SIG-M5 (cell line): ENCODE data around the gene FITM2.
"Not testable (repeated sequence)": the region's sequence is repeated elsewhere in the genome, so short reads cannot be mapped to it uniquely, and the experiment has no call there.

Experiments
- DNase-seq: peaks from one replicate; lab custom pipeline; 2025; lab: John Stamatoyannopoulos, UW

Gene FITM2

GRCh38 chr20:44331201-44331600 lies 20.2 kb upstream of the FITM2 start:
- DNase-seq, result no peak

- DNase-seq, result no peak
These were observed 17.4 kb upstream of the FITM2 start for GRCh38 chr20:44328428-44328827.

- DNase-seq, result not testable (repeated sequence)
These were observed 16.7 kb upstream of the FITM2 start for GRCh38 chr20:44327748-44328147.

- no peak for DNase-seq
These were observed 15.6 kb upstream of the FITM2 start for GRCh38 chr20:44326391-44327159.

GRCh38 chr20:44324343-44324742 lies 13.3 kb upstream of the FITM2 start:
- no peak for DNase-seq

- DNase-seq, result no peak
These were observed 8.9 kb upstream of the FITM2 start for GRCh38 chr20:44319839-44320422.

- DNase-seq, result no peak
These were observed 3.9 kb upstream of the FITM2 start for GRCh38 chr20:44314870-44315269.

- no peak for DNase-seq
These were observed 989 bp downstream of the FITM2 start for GRCh38 chr20:44309763-44310663.

GRCh38 chr20:44306927-44307326 lies 4.1 kb downstream of the FITM2 start:
- DNase-seq, result no peak

- DNase-seq, result no peak
These were observed 6.6 kb downstream of the FITM2 start for GRCh38 chr20:44304383-44304782.

GRCh38 chr20:44302736-44303135 lies 8.3 kb downstream of the FITM2 start:
- no peak for DNase-seq

- DNase-seq, result no peak
These were observed 8.9 kb downstream of the FITM2 start for GRCh38 chr20:44302026-44302669.

- DNase-seq, result no peak
These were observed 9.7 kb downstream of the FITM2 start for GRCh38 chr20:44301285-44301684.

- DNase-seq, result not testable (repeated sequence)
These were observed 11.9 kb downstream of the FITM2 start for GRCh38 chr20:44299011-44299535.

GRCh38 chr20:44297721-44298120 lies 13.3 kb downstream of the FITM2 start:
- DNase-seq, result no peak

GRCh38 chr20:44296011-44296410 lies 15.0 kb downstream of the FITM2 start:
- no peak for DNase-seq

- DNase-seq, result no peak
These were observed 19.2 kb downstream of the FITM2 start for GRCh38 chr20:44291754-44292153.

- DNase-seq, result no peak
These were observed 22.8 kb downstream of the FITM2 start for GRCh38 chr20:44288252-44288651.

- DNase-seq, result no peak
These were observed 23.5 kb downstream of the FITM2 start for GRCh38 chr20:44287272-44288097.

- DNase-seq, result no peak
These were observed 27.0 kb downstream of the FITM2 start for GRCh38 chr20:44284032-44284431.

- DNase-seq, result no peak
These were observed 28.8 kb downstream of the FITM2 start for GRCh38 chr20:44282192-44282591.
